IPS DF 19.7 (cell line): ENCODE results near the gene GMIP.
A peak's percentile ranks its signal among the peaks of the same experiment; 100 is the strongest.

Source experiments
- DNase-seq: peaks from one replicate; pipeline ENCODE4 v3.0.0-alpha.2; 2013; ENCODE audit warnings: low read depth, low spot score

GMIP gene

GRCh38 chr19:19637186-19637522, 6.3 kb downstream of the GMIP start:
- no peak for DNase-seq

GRCh38 chr19:19636573-19637185, 6.8 kb downstream of the GMIP start:
- no peak for DNase-seq

GRCh38 chr19:19635313-19635702, 8.1 kb downstream of the GMIP start:
- DNase-seq = no peak

- no peak for DNase-seq
Measured at GRCh38 chr19:19634516-19635312, 8.7 kb downstream of the GMIP start.

GRCh38 chr19:19633711-19634515, 9.5 kb downstream of the GMIP start:
- DNase-seq = no peak

- DNase-seq = no peak
Measured at GRCh38 chr19:19632661-19633060, 10.8 kb downstream of the GMIP start.

- DNase-seq = no peak
Measured at GRCh38 chr19:19631346-19631745, 12.1 kb downstream of the GMIP start.

- no peak for DNase-seq
Measured at GRCh38 chr19:19630426-19630825, 13.0 kb downstream of the GMIP start.

- DNase-seq = no peak
Measured at GRCh38 chr19:19630062-19630414, 13.4 kb downstream of the GMIP start.

GRCh38 chr19:19628501-19629134, 14.8 kb downstream of the GMIP start:
- DNase-seq = no peak

- DNase-seq = no peak
Measured at GRCh38 chr19:19627621-19628500, 15.6 kb downstream of the GMIP start, which contains the start of gene LPAR2. Gene LPAR2, minus strand, starts transcription at chr19:19628220. Its CDS starts 945 bp downstream, at chr19:19627275.

GRCh38 chr19:19626516-19627472, 16.7 kb downstream of the GMIP start:
- no peak for DNase-seq

GRCh38 chr19:19624032-19624570, 19.4 kb downstream of the GMIP start:
- DNase-seq = no peak

- no peak for DNase-seq
Measured at GRCh38 chr19:19623383-19623782, 20.1 kb downstream of the GMIP start.

GRCh38 chr19:19619849-19620210, 23.6 kb downstream of the GMIP start:
- DNase-seq = no peak

- DNase-seq = no peak
Measured at GRCh38 chr19:19619181-19619848, 24.1 kb downstream of the GMIP start.

- peak; percentile 86 for DNase-seq
Measured at GRCh38 chr19:19618219-19619051, 25.0 kb downstream of the GMIP start, which contains the start of gene PBX4. Gene PBX4, minus strand, starts transcription at chr19:19618687. Its CDS starts 58 bp downstream, at chr19:19618629.

- DNase-seq = no peak
Measured at GRCh38 chr19:19615086-19615485, 28.4 kb downstream of the GMIP start.
